Thyroid gland (tissue), 4 donors: ENCODE measurements around the gene OPN3.

ENCODE experiments used
- CTCF ChIP-seq, 6 experiments: fragments of 200-600 bp in 3 of 6; fragments of 450-650 bp in 3 of 6; sonication (generic) in 3 of 6; IDR thresholded peaks; one replicate each; pipeline ENCODE4 v1.5.1; 2016 to 2019; ENCODE audit warnings: antibody characterized with exemption in 6 of 6, mild to moderate bottlenecking in 2 of 6, inconsistent platforms in 1 of 6, moderate library complexity in 1 of 6
- POLR2A ChIP-seq, 2 donors: fragments of 450-650 bp; IDR thresholded peaks; one replicate each; pipeline ENCODE4 v1.6.1; 2017; ENCODE audit warnings: antibody characterized with exemption in 2 of 2, mild to moderate bottlenecking in 2 of 2, moderate library complexity in 1 of 2

- TF ChIP-seq CTCF (IDR thresholded peaks at IDR 0.05) (no peak), POLR2A (IDR thresholded peaks at IDR 0.05) (no peak)
Observed at GRCh38 chr1:241630899-241631298, 9.3 kb downstream of the OPN3 start.
